Astrocyte of the spinal cord (primary cell): ENCODE results near the gene ZC3H7A.
A peak's percentile ranks its signal among the peaks of the same experiment; 100 is the strongest.

ENCODE experiments used
- DNase-seq: peaks from one replicate; pipeline ENCODE4 v3.0.0; 2011; ENCODE audit warnings: low read depth, low spot score
- H3K4me3 ChIP-seq: 2 replicates; pipeline ENCODE4 v1.5.1; 2011; ENCODE audit warnings: low read depth, mild to moderate bottlenecking, low read length, moderate library complexity
- CTCF ChIP-seq: IDR thresholded peaks from 2 replicates; pipeline ENCODE4 v1.5.1; 2012; ENCODE audit warnings: low read depth, mild to moderate bottlenecking, low read length, inconsistent platforms
- in situ Hi-C: cut with HindIII; loops from 2 replicates; pipeline ENCODE4 v1.10.0; 2017; ENCODE audit warnings: low sequenced_read_pairs

The ZC3H7A gene

GRCh38 chr16:11707679-11708197 lies 89.3 kb downstream of the ZC3H7A start:
- H3K4me3 ChIP-seq = no peak overlapping the region
- in situ Hi-C loops = no loop called here
- TF ChIP-seq CTCF = no peak
- DNase-seq = no peak

- H3K4me3 ChIP-seq = no peak overlapping the region
- in situ Hi-C loops = no loop called here
- peak; percentile 13 for DNase-seq
- TF ChIP-seq CTCF = no peak
Measured at GRCh38 chr16:11706180-11706742, 90.8 kb downstream of the ZC3H7A start.

- in situ Hi-C loops = no loop called here
- TF ChIP-seq CTCF = no peak
- H3K4me3 ChIP-seq = no peak overlapping the region
- DNase-seq = no peak
Measured at GRCh38 chr16:11705311-11706025, 91.6 kb downstream of the ZC3H7A start.
